ENCODE data around the gene SYNGR2.

DNA sequence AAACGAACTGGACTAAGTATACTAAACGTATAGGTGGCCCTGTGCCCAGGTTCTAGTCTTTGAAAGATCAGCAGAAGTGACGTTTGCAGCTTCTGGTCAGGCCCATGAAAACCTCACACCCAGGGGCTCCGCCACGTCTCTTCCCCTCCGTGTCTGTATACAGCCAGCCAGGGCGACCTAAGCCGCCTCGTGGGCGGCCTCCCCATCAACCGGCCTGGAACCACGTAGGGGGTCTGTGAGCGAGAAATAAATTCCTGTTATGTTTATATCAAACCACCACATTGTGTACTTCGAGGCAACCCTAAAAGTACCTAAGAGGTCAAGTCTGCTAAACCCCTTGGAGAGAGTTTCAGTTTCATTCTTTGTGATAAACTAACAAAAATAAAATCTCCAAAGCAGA lies 11.7 kb downstream of the SYNGR2 start:
- TF ChIP-seq CTCF (IDR thresholded peaks at IDR 0.05) (no peak), POLR2A (IDR thresholded peaks at IDR 0.05; ENCODE audit: low read depth) (no peak), EP300 (IDR thresholded peaks at IDR 0.05) (no peak), POLR2AphosphoS5 (IDR thresholded peaks at IDR 0.05) (no peak)
